Pancreas (tissue), 10 donors: ENCODE measurements around the gene PIH1D1. TPM values are rescaled to one million over a fixed set of nuclear protein-coding genes. Genes with fewer than 3 reads are reported as not detected.

Source experiments
- ATAC-seq, 4 donors: fragments of 200-7000 bp; cut with Tn5 transposase; one replicate each; pipeline versions ENCODE4 v1.8.0 to v1.9.1; 2020; ENCODE audit warnings: mild to moderate bottlenecking in 4 of 4, moderate library complexity in 4 of 4
- DNase-seq, 6 donors: peaks; one replicate each; pipeline ENCODE4 v3.0.0-alpha.2; 2020
- FAIRE-seq: peaks from 2 replicates; lab custom pipeline; 2012; peaks lifted over from hg19 to GRCh38; lab: Jason Lieb, UNC
- H3K27ac ChIP-seq, 4 donors: fragments of 200-600 bp; sonication (generic); 1 replicate in 3 of 4; 2 replicates in 1 of 4; pipeline versions ENCODE4 v1.5.0 to v1.8.0; 2020
- H3K27me3 ChIP-seq, 4 donors: fragments of 200-600 bp; one replicate each; pipeline ENCODE4 v1.8.0; 2021
- H3K36me3 ChIP-seq, 3 donors: fragments of 200-600 bp; sonication (generic) in 1 of 3; one replicate each; pipeline versions ENCODE4 v1.5.0 to v1.8.0; 2020 to 2021
- H3K4me1 ChIP-seq, 3 donors: fragments of 200-600 bp; one replicate each; pipeline ENCODE4 v1.8.0; 2021
- H3K4me3 ChIP-seq, 4 donors: fragments of 200-600 bp; sonication (generic) in 2 of 4; one replicate each; pipeline versions ENCODE4 v1.5.0 to v1.8.0; 2020 to 2021
- H3K9me3 ChIP-seq, 4 donors: fragments of 200-600 bp; one replicate each; pipeline ENCODE4 v1.8.0; 2021
- WGBS, 2 donors: extraction: QIAGEN DNeasy Blood & Tissue Kit; methylation state at CpG; one replicate each; pipeline ENCODE4 v1.1.7; 2013; 5-methylcytosine and 5-hydroxymethylcytosine counted together
- intact Hi-C, 3 donors: fragments of 100-400 bp; cut with DNase I; formaldehyde crosslinking; loops; one replicate each; pipeline versions ENCODE4 v1.11.1 to v1.14.2; 2022
- polyA plus RNA-seq, 2 donors: library from polyadenylated mRNA; stranded (reverse); fragments of 200-250 nt; gene quantifications; one replicate each; pipeline ENCODE4 v1.2.3, GENCODE V29; 2013
- total RNA-seq, 6 donors: library from RNA; stranded (reverse); fragmentation: NEBNext Ultra II Directional in 4 of 6; extraction: Animal tissue kit (Norgen Biotek cat#: 25700) in 4 of 6; gene quantifications; one replicate each; pipeline versions ENCODE4 v1.2.1 to v1.2.4, GENCODE V29; 2021 to 2023
- TF ChIP-seq, protein P1 (sequence below), 4 donors: fragments of 200-600 bp; sonication (generic) in 3 of 4; IDR thresholded peaks; one replicate each; pipeline versions ENCODE4 v1.5.0 to v1.8.0; 2021; ENCODE audit warnings: antibody characterized with exemption in 4 of 4
- donor health status: healthy with polysubstance abuse.
- donor health status: DM: no; HTN: no; CAD: no; lungs with moderate emphysema.
- donor health status: DM: no; HTN: no; CAD: no.
- donor health status: control.
- donor health status: control.
- donor health status: Bipolar disorder and iron deficiency.
- donor health status: DM: yes; HTN: yes; CAD: no.
- donor health status: DM: no; HTN: no; CAD: no.
- donor health status: DM: no; HTN: no; CAD: no.
- donor health status: DM: yes; HTN: yes; CAD: no.

The PIH1D1 gene
- 10 to 100 TPM; 34.2 to 49.1 (median 37.2) TPM for total RNA-seq
- 100 to 1,000 TPM in 1 of 2 donors, 10 to 100 TPM in 1; 82.5 to 110 TPM for polyA plus RNA-seq

DNA sequence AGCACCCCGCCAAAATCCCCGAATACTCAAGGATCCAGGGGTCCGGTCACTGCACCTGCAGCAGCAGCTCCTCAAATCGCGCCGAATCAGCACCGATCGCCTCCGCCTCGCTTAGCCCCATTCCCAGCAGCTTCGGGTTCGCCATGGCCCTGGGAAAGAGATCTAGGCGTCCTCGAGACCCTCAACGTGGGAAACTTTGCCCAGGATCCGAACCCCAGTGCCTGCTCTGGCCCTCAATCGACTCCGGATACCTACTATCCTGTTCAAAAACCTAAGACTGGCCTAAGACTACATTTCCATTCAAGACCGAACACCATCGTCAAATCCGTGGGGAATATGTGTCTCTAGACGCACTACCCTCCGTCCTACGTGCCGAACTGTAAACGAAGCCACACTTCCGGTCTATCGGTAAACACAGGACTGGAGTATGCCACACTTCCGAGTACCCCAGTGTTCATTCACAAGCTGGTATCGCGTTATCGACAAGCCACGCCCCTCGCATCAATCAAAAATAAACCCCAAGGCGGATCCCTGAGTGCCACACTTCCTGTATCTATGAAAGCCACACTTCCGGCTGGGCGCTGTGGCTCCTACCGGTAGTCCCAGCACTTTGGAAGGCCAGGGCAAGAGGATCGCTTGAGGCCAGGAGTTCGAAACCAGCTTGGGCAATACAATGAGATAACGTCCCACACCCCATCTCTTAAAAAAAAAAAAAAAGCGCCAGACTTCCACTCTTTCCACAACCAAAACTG is at the start of gene PIH1D1:
Gene PIH1D1 (minus strand): TSS at position 385 of the 752 bp plus-strand sequence. CDS start 240 bp downstream, at position 145.
- DNase-seq (peak; percentile 83 to 98 (median 97)), FAIRE-seq (peak; percentile 65), ATAC-seq (peak; percentile 74 to 85 (median 80))
- Histone ChIP-seq H3K27ac (peak within 1 kb of the TSS; percentile 85 to 95 (median 88)), H3K4me3 (peak within 1 kb of the TSS; percentile 64 to 80 (median 72)), H3K36me3 (no peaks in the 10 kb centered on the region), H3K27me3 (no peaks in the 10 kb centered on the region), H3K9me3 (no peaks in the 10 kb centered on the region), H3K4me1 (peaks cover 0 to 7% (median 5%) of the 10 kb centered on the region in 3 donors)
- TF ChIP-seq, protein P1, sequence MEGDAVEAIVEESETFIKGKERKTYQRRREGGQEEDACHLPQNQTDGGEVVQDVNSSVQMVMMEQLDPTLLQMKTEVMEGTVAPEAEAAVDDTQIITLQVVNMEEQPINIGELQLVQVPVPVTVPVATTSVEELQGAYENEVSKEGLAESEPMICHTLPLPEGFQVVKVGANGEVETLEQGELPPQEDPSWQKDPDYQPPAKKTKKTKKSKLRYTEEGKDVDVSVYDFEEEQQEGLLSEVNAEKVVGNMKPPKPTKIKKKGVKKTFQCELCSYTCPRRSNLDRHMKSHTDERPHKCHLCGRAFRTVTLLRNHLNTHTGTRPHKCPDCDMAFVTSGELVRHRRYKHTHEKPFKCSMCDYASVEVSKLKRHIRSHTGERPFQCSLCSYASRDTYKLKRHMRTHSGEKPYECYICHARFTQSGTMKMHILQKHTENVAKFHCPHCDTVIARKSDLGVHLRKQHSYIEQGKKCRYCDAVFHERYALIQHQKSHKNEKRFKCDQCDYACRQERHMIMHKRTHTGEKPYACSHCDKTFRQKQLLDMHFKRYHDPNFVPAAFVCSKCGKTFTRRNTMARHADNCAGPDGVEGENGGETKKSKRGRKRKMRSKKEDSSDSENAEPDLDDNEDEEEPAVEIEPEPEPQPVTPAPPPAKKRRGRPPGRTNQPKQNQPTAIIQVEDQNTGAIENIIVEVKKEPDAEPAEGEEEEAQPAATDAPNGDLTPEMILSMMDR (IDR thresholded peaks at IDR 0.05): peak in 1 of 4 donors; percentile 9
- 0 to 1% methylated on average over 42 of the region's 42 CpGs for WGBS, 2 donors
- intact Hi-C loops: no loop called here

DNA sequence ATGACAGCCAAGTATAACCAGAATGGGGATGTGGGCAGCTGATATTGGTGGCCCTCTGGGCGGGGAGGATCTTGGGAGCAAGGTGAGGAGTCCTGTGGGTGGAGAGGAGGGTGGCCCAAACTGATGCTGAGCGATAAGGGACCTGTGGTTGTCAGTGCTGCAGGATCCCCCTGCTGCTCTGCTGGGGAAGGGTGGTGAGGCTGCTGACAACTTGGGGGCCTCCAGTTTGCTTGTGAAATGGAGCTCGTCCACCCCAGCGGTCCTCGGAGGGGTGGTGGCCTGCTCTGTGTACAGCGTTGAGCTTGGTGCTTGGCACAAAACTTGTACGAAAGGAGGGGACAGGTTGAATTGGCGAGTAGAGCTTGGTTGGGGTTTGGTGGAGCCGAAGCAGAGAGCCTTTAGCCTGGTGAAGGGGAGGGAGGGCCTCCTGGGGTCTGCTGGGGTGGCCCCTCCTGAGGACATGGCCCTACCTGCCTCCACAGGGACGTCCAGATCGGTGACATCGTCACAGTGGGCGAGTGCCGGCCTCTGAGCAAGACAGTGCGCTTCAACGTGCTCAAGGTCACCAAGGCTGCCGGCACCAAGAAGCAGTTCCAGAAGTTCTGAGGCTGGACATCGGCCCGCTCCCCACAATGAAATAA is 47.5 kb upstream of the PIH1D1 start:
- TF ChIP-seq, protein P1 (IDR thresholded peaks at IDR 0.05): no peak
- WGBS, 2 donors: 57 to 60% methylated on average over 18 to 19 of the region's 19 CpGs
- peaks cover 4 to 22% (median 14%) of the 10 kb centered on the region in 3 donors for H3K4me1 ChIP-seq
- H3K9me3 ChIP-seq: no peaks in the 10 kb centered on the region
- no peaks in the 10 kb centered on the region for H3K27me3 ChIP-seq
- H3K4me3 ChIP-seq: no peak overlapping the region
- no peak overlapping the region for H3K27ac ChIP-seq
- H3K36me3 ChIP-seq: peaks cover 10 to 19% (median 18%) of the 10 kb centered on the region in 3 donors
- DNase-seq (peak in 1 of 6 donors; percentile 72), ATAC-seq (no peak), FAIRE-seq (no peak)
- intact Hi-C loops: no loop called here

- intact Hi-C loops: no loop called here
- Histone ChIP-seq H3K9me3 (no peaks in the 10 kb centered on the region), H3K4me3 (no peak overlapping the region), H3K36me3 (peaks cover 10 to 19% (median 18%) of the 10 kb centered on the region in 3 donors), H3K27ac (no peak overlapping the region), H3K27me3 (no peaks in the 10 kb centered on the region), H3K4me1 (peaks cover 4 to 22% (median 14%) of the 10 kb centered on the region in 3 donors)
- WGBS, 2 donors: 69 to 81% methylated on average over 7 of the region's 7 CpGs
- no peak for DNase-seq
- no peak for ATAC-seq
- TF ChIP-seq, protein P1 (IDR thresholded peaks at IDR 0.05): no peak
- FAIRE-seq: no peak
Measured at GRCh38 chr19:49498475-49498874, 46.9 kb upstream of the PIH1D1 start.

- ATAC-seq: no peak
- no peak for DNase-seq
- Histone ChIP-seq H3K4me1 (peaks cover 4 to 22% (median 14%) of the 10 kb centered on the region in 3 donors), H3K36me3 (peaks cover 10 to 22% (median 18%) of the 10 kb centered on the region in 3 donors), H3K27ac (no peak overlapping the region), H3K9me3 (no peaks in the 10 kb centered on the region), H3K27me3 (no peaks in the 10 kb centered on the region), H3K4me3 (peak overlapping the region in 3 of 4 donors; percentile 59 to 92 (median 78))
- WGBS, 2 donors: 79 to 88% methylated on average over 12 of the region's 12 CpGs
- FAIRE-seq: no peak
- TF ChIP-seq, protein P1 (IDR thresholded peaks at IDR 0.05): no peak
- intact Hi-C loops: no loop called here
Measured at GRCh38 chr19:49497789-49498103, 46.1 kb upstream of the PIH1D1 start.
